Karpas-422 (cell line): ENCODE measurements around the gene TBC1D1. TPM values are rescaled to one million over a fixed set of nuclear protein-coding genes. Genes with fewer than 3 reads are reported as not detected.

ENCODE experiments used
- DNase-seq: peaks from one replicate; pipeline ENCODE4 v3.0.0-alpha.2; 2015
- H2AFZ ChIP-seq: fragments of 200-600 bp; sonication (generic); 2 replicates; pipeline ENCODE4 v1.6.1; 2014; ENCODE audit warnings: antibody characterized with exemption, low read length, mixed read lengths
- H3K27ac ChIP-seq: fragments of 200-600 bp; sonication (generic); 2 replicates; pipeline ENCODE4 v1.5.1; 2014; ENCODE audit warnings: mild to moderate bottlenecking, low read length, moderate library complexity
- H3K27me3 ChIP-seq: fragments of 200-600 bp; sonication (generic); 2 replicates; pipeline ENCODE4 v1.6.1; 2014; ENCODE audit warnings: low read length, mixed read lengths
- H3K36me3 ChIP-seq: fragments of 200-600 bp; sonication (generic); 2 replicates; pipeline ENCODE4 v1.6.1; 2014; ENCODE audit warnings: low read length, mixed read lengths; ENCODE audit not compliant: insufficient read depth
- H3K4me1 ChIP-seq: fragments of 200-600 bp; sonication (generic); 2 replicates; pipeline ENCODE4 v1.6.1; 2014; ENCODE audit warnings: mild to moderate bottlenecking, low read length, mixed read lengths
- H3K4me2 ChIP-seq: fragments of 200-600 bp; sonication (generic); 2 replicates; pipeline ENCODE4 v1.6.1; 2014; ENCODE audit warnings: low read length, low read depth, mild to moderate bottlenecking; ENCODE audit not compliant: poor library complexity, severe bottlenecking
- H3K4me3 ChIP-seq: fragments of 200-600 bp; sonication (generic); 2 replicates; pipeline ENCODE4 v1.5.1; 2014; ENCODE audit warnings: mild to moderate bottlenecking, antibody characterized with exemption, low read length, mixed read lengths
- H3K79me2 ChIP-seq: fragments of 200-600 bp; sonication (generic); 2 replicates; pipeline ENCODE4 v1.6.1; 2014; ENCODE audit warnings: mild to moderate bottlenecking, low read length, mixed read lengths
- H3K9ac ChIP-seq: fragments of 200-600 bp; sonication (generic); 2 replicates; pipeline ENCODE4 v1.6.0; 2014; ENCODE audit warnings: low read length
- H3K9me2 ChIP-seq: fragments of 200-600 bp; sonication (generic), shearing (Covaris generic); replicated peaks from 2 replicates; pipeline ENCODE4 v1.6.0; 2014; ENCODE audit warnings: mild to moderate bottlenecking, low read length, moderate library complexity; ENCODE audit not compliant: insufficient read depth
- H3K9me3 ChIP-seq: fragments of 300-700, 200-600 bp; sonication (generic); 2 replicates; pipeline ENCODE4 v1.6.1; 2014; ENCODE audit warnings: low read length, mixed read lengths
- H4K20me1 ChIP-seq: fragments of 200-600 bp; sonication (generic); 2 replicates; pipeline ENCODE4 v1.6.1; 2014; ENCODE audit warnings: mild to moderate bottlenecking, antibody characterized with exemption, low read length, low read depth; ENCODE audit not compliant: insufficient read depth
- total RNA-seq: library from RNA; depleted of rRNA; stranded (reverse); fragments of >200 nt; shearing (Covaris generic); gene quantifications from 2 replicates; pipeline ENCODE4 v1.2.3, GENCODE V29; 2014; ENCODE audit warnings: low replicate concordance

Gene TBC1D1
- total RNA-seq, 1 experiment from 2014 or later, result 30.5 TPM

- no peak overlapping the region for H3K4me2 ChIP-seq
- H3K79me2 ChIP-seq, result no peaks in the 10 kb centered on the region
- no peaks in the 10 kb centered on the region for H3K27me3 ChIP-seq
- H3K4me1 ChIP-seq, result peaks cover 9% of the 10 kb centered on the region
- H3K4me3 ChIP-seq, result no peak overlapping the region
- no peaks in the 10 kb centered on the region for H3K9me3 ChIP-seq
- no peaks in the 10 kb centered on the region for H3K36me3 ChIP-seq
- DNase-seq, result no peak
- no peaks in the 10 kb centered on the region for H4K20me1 ChIP-seq
- no peak overlapping the region for H2AFZ ChIP-seq
- no peaks in the 10 kb centered on the region for H3K9me2 ChIP-seq
- no peak overlapping the region for H3K27ac ChIP-seq
- no peak overlapping the region for H3K9ac ChIP-seq
Measured at GRCh38 chr4:38152305-38152704, 261.4 kb downstream of the TBC1D1 start.

- H3K9me2 ChIP-seq, result no peaks in the 10 kb centered on the region
- H3K4me3 ChIP-seq, result no peak overlapping the region
- H3K4me1 ChIP-seq, result peaks cover 9% of the 10 kb centered on the region
- no peak overlapping the region for H3K4me2 ChIP-seq
- H2AFZ ChIP-seq, result no peak overlapping the region
- no peaks in the 10 kb centered on the region for H3K9me3 ChIP-seq
- H3K36me3 ChIP-seq, result no peaks in the 10 kb centered on the region
- H4K20me1 ChIP-seq, result no peaks in the 10 kb centered on the region
- no peak for DNase-seq
- no peak overlapping the region for H3K27ac ChIP-seq
- no peak overlapping the region for H3K9ac ChIP-seq
- no peaks in the 10 kb centered on the region for H3K27me3 ChIP-seq
- H3K79me2 ChIP-seq, result no peaks in the 10 kb centered on the region
Measured at GRCh38 chr4:38152721-38153386, 262.0 kb downstream of the TBC1D1 start.

GRCh38 chr4:38153387-38153760 lies 262.5 kb downstream of the TBC1D1 start:
- no peaks in the 10 kb centered on the region for H3K27me3 ChIP-seq
- H3K9me3 ChIP-seq, result no peaks in the 10 kb centered on the region
- peaks cover 9% of the 10 kb centered on the region for H3K4me1 ChIP-seq
- no peaks in the 10 kb centered on the region for H4K20me1 ChIP-seq
- DNase-seq, result no peak
- H3K79me2 ChIP-seq, result no peaks in the 10 kb centered on the region
- no peak overlapping the region for H2AFZ ChIP-seq
- no peak overlapping the region for H3K27ac ChIP-seq
- H3K4me2 ChIP-seq, result no peak overlapping the region
- no peak overlapping the region for H3K9ac ChIP-seq
- no peak overlapping the region for H3K4me3 ChIP-seq
- no peaks in the 10 kb centered on the region for H3K9me2 ChIP-seq
- H3K36me3 ChIP-seq, result no peaks in the 10 kb centered on the region

DNA sequence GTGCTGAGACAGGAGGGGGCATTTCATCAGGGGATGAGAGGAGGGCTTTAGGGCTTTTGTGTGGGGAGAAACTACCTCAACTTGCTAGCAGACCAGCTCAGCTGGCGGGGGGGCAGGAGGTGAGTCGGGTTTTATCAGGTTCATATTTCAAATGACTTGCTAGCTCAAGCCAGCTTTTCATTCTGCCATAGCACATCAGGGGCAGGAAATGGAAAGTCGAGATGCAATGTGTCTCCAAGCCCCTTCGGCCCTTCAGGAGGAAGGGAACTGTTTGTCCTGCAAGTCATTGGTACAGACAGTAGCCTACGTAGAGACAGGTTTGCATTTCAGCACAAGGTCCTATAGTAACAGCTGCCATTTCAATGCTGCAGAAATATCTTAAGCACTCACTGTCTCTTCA lies 263.4 kb downstream of the TBC1D1 start:
- no peak overlapping the region for H3K9ac ChIP-seq
- H3K27ac ChIP-seq, result no peak overlapping the region
- H4K20me1 ChIP-seq, result no peaks in the 10 kb centered on the region
- H2AFZ ChIP-seq, result no peak overlapping the region
- peaks cover 9% of the 10 kb centered on the region for H3K4me1 ChIP-seq
- H3K4me3 ChIP-seq, result no peak overlapping the region
- no peaks in the 10 kb centered on the region for H3K9me3 ChIP-seq
- no peaks in the 10 kb centered on the region for H3K79me2 ChIP-seq
- H3K36me3 ChIP-seq, result no peaks in the 10 kb centered on the region
- peak; percentile 51 for DNase-seq
- no peaks in the 10 kb centered on the region for H3K27me3 ChIP-seq
- no peak overlapping the region for H3K4me2 ChIP-seq
- no peaks in the 10 kb centered on the region for H3K9me2 ChIP-seq

DNA sequence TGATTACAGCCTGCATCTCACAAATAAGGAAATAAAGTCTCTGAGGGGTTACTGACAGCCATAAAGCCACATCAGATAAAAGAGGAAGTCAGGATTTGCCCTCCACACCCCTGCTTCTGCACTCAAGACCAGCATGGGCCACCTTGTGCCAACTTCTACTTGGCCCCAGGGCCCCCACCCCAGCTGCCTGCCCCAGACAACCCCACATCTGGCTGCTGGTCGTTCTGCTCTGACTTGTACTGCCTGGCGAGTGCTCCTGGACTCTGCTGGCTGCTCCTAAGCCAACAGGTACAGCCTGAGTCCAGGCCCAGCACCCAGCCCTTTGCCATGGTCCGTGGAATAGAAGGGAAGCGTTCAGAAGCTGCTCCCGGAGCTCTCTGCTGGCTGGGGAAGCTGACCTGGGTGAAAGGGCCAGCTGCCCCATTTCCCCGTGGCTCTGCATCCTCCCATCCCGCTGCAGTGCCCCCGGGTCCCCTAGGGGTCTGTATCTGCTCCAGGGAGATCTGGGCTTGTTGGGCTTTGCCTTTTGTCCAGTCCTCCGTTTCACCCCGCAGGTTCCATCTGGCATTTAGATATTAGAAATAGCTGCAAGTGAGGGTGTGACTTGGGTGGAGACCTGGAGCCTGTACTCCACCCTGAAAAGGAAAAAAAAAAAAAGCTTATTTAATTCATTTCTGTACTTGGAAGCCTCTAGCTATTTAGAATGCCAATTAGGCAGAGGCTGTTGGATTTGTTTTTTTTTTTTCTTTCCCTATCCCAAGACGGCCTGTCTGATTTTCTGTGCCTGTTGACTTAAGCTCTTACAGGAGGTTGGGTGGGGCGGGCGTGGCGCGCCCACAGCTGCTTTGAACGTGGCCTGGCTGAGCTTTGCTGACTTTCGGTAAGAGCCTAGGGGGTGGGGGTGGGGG lies 264.1 kb downstream of the TBC1D1 start:
- no peaks in the 10 kb centered on the region for H3K9me2 ChIP-seq
- H3K36me3 ChIP-seq, result no peaks in the 10 kb centered on the region
- no peak overlapping the region for H3K4me3 ChIP-seq
- no peak overlapping the region for H3K4me2 ChIP-seq
- H2AFZ ChIP-seq, result no peak overlapping the region
- no peaks in the 10 kb centered on the region for H3K27me3 ChIP-seq
- no peaks in the 10 kb centered on the region for H3K9me3 ChIP-seq
- DNase-seq, result no peak
- H3K9ac ChIP-seq, result no peak overlapping the region
- no peaks in the 10 kb centered on the region for H4K20me1 ChIP-seq
- H3K27ac ChIP-seq, result no peak overlapping the region
- H3K4me1 ChIP-seq, result peaks cover 9% of the 10 kb centered on the region
- no peaks in the 10 kb centered on the region for H3K79me2 ChIP-seq

- no peaks in the 10 kb centered on the region for H3K9me3 ChIP-seq
- no peak overlapping the region for H2AFZ ChIP-seq
- no peak for DNase-seq
- no peaks in the 10 kb centered on the region for H4K20me1 ChIP-seq
- no peak overlapping the region for H3K27ac ChIP-seq
- no peaks in the 10 kb centered on the region for H3K79me2 ChIP-seq
- no peaks in the 10 kb centered on the region for H3K9me2 ChIP-seq
- no peak overlapping the region for H3K9ac ChIP-seq
- peaks cover 11% of the 10 kb centered on the region for H3K4me1 ChIP-seq
- H3K4me3 ChIP-seq, result no peak overlapping the region
- H3K36me3 ChIP-seq, result no peaks in the 10 kb centered on the region
- no peak overlapping the region for H3K4me2 ChIP-seq
- no peaks in the 10 kb centered on the region for H3K27me3 ChIP-seq
Measured at GRCh38 chr4:38155589-38156294, 264.9 kb downstream of the TBC1D1 start.

GRCh38 chr4:38157592-38157991 lies 266.7 kb downstream of the TBC1D1 start:
- H3K4me1 ChIP-seq, result peaks cover 17% of the 10 kb centered on the region
- H3K27ac ChIP-seq, result no peak overlapping the region
- no peaks in the 10 kb centered on the region for H3K36me3 ChIP-seq
- H3K27me3 ChIP-seq, result no peaks in the 10 kb centered on the region
- H3K9me2 ChIP-seq, result no peaks in the 10 kb centered on the region
- no peaks in the 10 kb centered on the region for H3K9me3 ChIP-seq
- no peak overlapping the region for H3K4me2 ChIP-seq
- DNase-seq, result no peak
- no peak overlapping the region for H3K4me3 ChIP-seq
- H3K9ac ChIP-seq, result no peak overlapping the region
- H4K20me1 ChIP-seq, result no peaks in the 10 kb centered on the region
- no peak overlapping the region for H2AFZ ChIP-seq
- H3K79me2 ChIP-seq, result no peaks in the 10 kb centered on the region
